DND-41 (cell line): ENCODE measurements around the gene FRMD3.

ENCODE experiments used
- EZH2 ChIP-seq: IDR thresholded peaks from 3 replicates; pipeline ENCODE4 v1.6.1; 2012; ENCODE audit warnings: borderline replicate concordance, low read depth, mild to moderate bottlenecking, moderate library complexity, low read length, inconsistent platforms; ENCODE audit not compliant: severe bottlenecking
- TF ChIP-seq, protein P1 (sequence below): IDR thresholded peaks from 2 replicates; pipeline ENCODE4 v1.5.1; 2012; ENCODE audit warnings: borderline replicate concordance, low read length, moderate library complexity, mild to moderate bottlenecking; ENCODE audit not compliant: poor library complexity, severe bottlenecking; ENCODE audit errors: extremely low read depth

DNA sequence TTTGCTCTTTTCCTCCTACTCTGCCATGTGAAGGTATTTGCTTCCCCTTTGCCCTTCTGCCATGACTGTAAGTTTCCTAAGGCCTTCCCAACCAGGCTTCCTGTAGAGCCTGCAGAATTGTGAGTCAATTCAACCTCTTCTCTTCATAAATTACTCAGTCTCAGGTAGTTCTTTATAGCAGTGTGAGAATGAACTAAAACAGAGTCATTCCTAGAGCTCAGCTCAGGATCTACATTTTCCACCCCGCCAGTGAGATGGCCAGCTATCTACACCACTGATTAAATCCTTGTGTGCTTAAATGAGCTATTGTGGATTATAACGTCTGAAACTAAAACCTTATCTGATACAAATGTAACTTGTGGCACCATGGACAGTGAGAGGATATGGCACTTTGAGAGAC, 55.0 kb downstream of the FRMD3 start:
- TF ChIP-seq, protein P1, sequence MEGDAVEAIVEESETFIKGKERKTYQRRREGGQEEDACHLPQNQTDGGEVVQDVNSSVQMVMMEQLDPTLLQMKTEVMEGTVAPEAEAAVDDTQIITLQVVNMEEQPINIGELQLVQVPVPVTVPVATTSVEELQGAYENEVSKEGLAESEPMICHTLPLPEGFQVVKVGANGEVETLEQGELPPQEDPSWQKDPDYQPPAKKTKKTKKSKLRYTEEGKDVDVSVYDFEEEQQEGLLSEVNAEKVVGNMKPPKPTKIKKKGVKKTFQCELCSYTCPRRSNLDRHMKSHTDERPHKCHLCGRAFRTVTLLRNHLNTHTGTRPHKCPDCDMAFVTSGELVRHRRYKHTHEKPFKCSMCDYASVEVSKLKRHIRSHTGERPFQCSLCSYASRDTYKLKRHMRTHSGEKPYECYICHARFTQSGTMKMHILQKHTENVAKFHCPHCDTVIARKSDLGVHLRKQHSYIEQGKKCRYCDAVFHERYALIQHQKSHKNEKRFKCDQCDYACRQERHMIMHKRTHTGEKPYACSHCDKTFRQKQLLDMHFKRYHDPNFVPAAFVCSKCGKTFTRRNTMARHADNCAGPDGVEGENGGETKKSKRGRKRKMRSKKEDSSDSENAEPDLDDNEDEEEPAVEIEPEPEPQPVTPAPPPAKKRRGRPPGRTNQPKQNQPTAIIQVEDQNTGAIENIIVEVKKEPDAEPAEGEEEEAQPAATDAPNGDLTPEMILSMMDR = no peak
- TF ChIP-seq EZH2 = no peak
